ENCODE data around the gene MRPS30. TPM values are rescaled to one million over a fixed set of nuclear protein-coding genes. Genes with fewer than 3 reads are reported as not detected.
"Not testable (repeated sequence)": the region's sequence is repeated elsewhere in the genome, so short reads cannot be mapped to it uniquely, and the experiment has no call there.

The MRPS30 gene
- total RNA-seq, 1 experiment from 2014 or later: 47.2 TPM

DNA sequence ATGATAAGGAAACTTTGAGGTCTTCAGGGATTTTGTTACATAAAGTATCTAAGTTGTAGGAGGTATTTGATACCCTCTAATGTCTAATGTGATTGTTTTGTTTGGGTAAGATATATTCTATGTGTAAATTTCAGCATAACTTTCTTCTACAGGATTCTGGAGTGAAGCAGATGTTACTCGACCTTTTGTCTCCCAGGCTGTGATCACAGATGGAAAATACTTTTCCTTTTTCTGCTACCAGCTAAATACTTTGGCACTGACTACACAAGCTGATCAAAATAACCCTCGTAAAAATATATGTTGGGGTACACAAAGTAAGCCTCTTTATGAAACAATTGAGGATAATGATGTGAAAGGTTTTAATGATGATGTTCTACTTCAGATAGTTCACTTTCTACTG is 6.0 kb downstream of the MRPS30 start:
- in situ Hi-C loops (cut with HindIII; ENCODE audit: low pct_unique_long_range_greater_than_20kb, low sequenced_read_pairs): no loop called here
- Histone ChIP-seq H3K36me3 (ENCODE audit: control insufficient read depth, insufficient read depth, low read length) (peaks cover 63% of the 10 kb centered on the region), H3K27me3 (ENCODE audit: control insufficient read depth, insufficient read depth, low read length) (no peaks in the 10 kb centered on the region), H3K9me3 (ENCODE audit: control insufficient read depth, insufficient read depth, low read depth, low read length) (no peaks in the 10 kb centered on the region), H3K4me3 (ENCODE audit: low read depth in 2 of 2, low read length in 2 of 2) (no peak overlapping the region), H3K4me1 (ENCODE audit: control insufficient read depth, insufficient read depth, low read length) (peaks cover 7% of the 10 kb centered on the region; the same call in 1 of the 2 replicates), H3K27ac (ENCODE audit: low read length) (no peak overlapping the region)
- intact Hi-C loops (cut with micrococcal nuclease; ENCODE audit: unreplicated experiment): no loop called here
- CTCF ChIA-PET: interaction anchor here (0.6 kb wide), 1 partner anchor 835 kb away, joined by 3 read pairs; no protein-coding TSS in a partner anchor
- TF ChIP-seq, protein P1, sequence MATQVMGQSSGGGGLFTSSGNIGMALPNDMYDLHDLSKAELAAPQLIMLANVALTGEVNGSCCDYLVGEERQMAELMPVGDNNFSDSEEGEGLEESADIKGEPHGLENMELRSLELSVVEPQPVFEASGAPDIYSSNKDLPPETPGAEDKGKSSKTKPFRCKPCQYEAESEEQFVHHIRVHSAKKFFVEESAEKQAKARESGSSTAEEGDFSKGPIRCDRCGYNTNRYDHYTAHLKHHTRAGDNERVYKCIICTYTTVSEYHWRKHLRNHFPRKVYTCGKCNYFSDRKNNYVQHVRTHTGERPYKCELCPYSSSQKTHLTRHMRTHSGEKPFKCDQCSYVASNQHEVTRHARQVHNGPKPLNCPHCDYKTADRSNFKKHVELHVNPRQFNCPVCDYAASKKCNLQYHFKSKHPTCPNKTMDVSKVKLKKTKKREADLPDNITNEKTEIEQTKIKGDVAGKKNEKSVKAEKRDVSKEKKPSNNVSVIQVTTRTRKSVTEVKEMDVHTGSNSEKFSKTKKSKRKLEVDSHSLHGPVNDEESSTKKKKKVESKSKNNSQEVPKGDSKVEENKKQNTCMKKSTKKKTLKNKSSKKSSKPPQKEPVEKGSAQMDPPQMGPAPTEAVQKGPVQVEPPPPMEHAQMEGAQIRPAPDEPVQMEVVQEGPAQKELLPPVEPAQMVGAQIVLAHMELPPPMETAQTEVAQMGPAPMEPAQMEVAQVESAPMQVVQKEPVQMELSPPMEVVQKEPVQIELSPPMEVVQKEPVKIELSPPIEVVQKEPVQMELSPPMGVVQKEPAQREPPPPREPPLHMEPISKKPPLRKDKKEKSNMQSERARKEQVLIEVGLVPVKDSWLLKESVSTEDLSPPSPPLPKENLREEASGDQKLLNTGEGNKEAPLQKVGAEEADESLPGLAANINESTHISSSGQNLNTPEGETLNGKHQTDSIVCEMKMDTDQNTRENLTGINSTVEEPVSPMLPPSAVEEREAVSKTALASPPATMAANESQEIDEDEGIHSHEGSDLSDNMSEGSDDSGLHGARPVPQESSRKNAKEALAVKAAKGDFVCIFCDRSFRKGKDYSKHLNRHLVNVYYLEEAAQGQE (IDR thresholded peaks at IDR 0.05; ENCODE audit: insufficient read depth in 1 of 2, low read depth in 2 of 2, low read length in 1 of 2): no peak
- POLR2A ChIA-PET: no interaction called here
- ATAC-seq (no peak), DNase-seq (ENCODE audit: low read depth, low spot score) (no peak)
- BruUV-seq (replicated peaks): no TSS peak

DNA sequence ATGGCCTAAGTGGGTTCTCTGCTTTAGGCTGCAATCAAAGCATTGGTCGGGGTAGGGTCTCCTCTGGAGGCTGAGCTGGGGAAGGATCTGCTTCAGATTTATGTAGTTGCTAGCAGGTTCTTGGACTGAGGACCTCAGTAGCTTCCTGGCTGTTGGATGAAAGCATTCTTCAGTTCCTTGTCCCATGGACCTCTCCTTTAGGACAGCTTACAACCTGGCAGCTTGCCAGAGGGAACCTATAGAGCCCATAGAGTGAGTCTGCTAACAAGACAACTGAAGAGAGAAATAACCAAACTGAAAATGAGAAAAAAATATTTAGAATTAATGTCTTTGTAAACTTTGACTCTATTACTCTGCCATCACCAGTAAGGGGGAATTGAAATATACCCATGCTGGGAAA is 12.4 kb downstream of the MRPS30 start:
- Histone ChIP-seq H3K4me1 (ENCODE audit: control insufficient read depth, insufficient read depth, low read length) (no peaks in the 10 kb centered on the region), H3K4me3 (ENCODE audit: low read depth in 2 of 2, low read length in 2 of 2) (no peak overlapping the region), H3K9me3 (ENCODE audit: control insufficient read depth, insufficient read depth, low read depth, low read length) (no peaks in the 10 kb centered on the region), H3K36me3 (ENCODE audit: control insufficient read depth, insufficient read depth, low read length) (peaks cover 19% of the 10 kb centered on the region), H3K27ac (ENCODE audit: low read length) (no peak overlapping the region), H3K27me3 (ENCODE audit: control insufficient read depth, insufficient read depth, low read length) (no peaks in the 10 kb centered on the region)
- BruUV-seq (replicated peaks): no TSS peak
- ATAC-seq (no peak), DNase-seq (ENCODE audit: low read depth, low spot score) (no peak)
- intact Hi-C loops (cut with micrococcal nuclease; ENCODE audit: unreplicated experiment) (no loop called here), in situ Hi-C loops (cut with HindIII; ENCODE audit: low pct_unique_long_range_greater_than_20kb, low sequenced_read_pairs) (no loop called here)
- POLR2A ChIA-PET: no interaction called here
- TF ChIP-seq SIN3A (IDR thresholded peaks at IDR 0.05; ENCODE audit: borderline replicate concordance, insufficient read depth, low read depth, low read length) (no peak), TCF7L2 (IDR thresholded peaks at IDR 0.05; ENCODE audit: low read depth, low read length) (no peak), POLR2AphosphoS5 (IDR thresholded peaks at IDR 0.05; ENCODE audit: low read depth, low read length) (no peak)
- TF ChIP-seq, protein P2, sequence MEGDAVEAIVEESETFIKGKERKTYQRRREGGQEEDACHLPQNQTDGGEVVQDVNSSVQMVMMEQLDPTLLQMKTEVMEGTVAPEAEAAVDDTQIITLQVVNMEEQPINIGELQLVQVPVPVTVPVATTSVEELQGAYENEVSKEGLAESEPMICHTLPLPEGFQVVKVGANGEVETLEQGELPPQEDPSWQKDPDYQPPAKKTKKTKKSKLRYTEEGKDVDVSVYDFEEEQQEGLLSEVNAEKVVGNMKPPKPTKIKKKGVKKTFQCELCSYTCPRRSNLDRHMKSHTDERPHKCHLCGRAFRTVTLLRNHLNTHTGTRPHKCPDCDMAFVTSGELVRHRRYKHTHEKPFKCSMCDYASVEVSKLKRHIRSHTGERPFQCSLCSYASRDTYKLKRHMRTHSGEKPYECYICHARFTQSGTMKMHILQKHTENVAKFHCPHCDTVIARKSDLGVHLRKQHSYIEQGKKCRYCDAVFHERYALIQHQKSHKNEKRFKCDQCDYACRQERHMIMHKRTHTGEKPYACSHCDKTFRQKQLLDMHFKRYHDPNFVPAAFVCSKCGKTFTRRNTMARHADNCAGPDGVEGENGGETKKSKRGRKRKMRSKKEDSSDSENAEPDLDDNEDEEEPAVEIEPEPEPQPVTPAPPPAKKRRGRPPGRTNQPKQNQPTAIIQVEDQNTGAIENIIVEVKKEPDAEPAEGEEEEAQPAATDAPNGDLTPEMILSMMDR (IDR thresholded peaks at IDR 0.05): no peak
- TF ChIP-seq, protein P1 (IDR thresholded peaks at IDR 0.05; ENCODE audit: insufficient read depth in 1 of 2, low read depth in 2 of 2, low read length in 1 of 2): no peak
- CTCF ChIA-PET: no interaction called here

DNA sequence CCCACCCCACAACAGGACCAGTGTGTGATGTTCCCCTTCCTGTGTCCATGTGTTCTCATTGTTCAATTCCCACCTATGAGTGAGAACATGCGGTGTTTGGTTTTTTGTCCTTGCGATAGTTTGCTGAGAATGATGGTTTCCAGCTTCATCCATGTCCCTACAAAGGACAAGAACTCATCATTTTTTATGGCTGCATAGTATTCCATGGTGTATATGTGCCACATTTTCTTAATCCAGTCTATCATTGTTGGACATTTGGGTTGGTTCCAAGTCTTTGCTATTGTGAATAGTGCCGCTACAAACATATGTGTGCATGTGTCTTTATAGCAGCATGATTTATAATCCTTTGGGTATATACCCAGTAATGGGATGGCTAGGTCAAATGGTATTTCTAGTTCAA is 15.9 kb downstream of the MRPS30 start:
- BruUV-seq (replicated peaks); CTCF ChIA-PET; H3K4me1 ChIP-seq (ENCODE audit: control insufficient read depth, insufficient read depth, low read length); in situ Hi-C loops (cut with HindIII; ENCODE audit: low pct_unique_long_range_greater_than_20kb, low sequenced_read_pairs); H3K36me3 ChIP-seq (ENCODE audit: control insufficient read depth, insufficient read depth, low read length); intact Hi-C loops (cut with micrococcal nuclease; ENCODE audit: unreplicated experiment); H3K4me3 ChIP-seq (ENCODE audit: low read depth in 2 of 2, low read length in 2 of 2); H3K27ac ChIP-seq (ENCODE audit: low read length); H3K9me3 ChIP-seq (ENCODE audit: control insufficient read depth, insufficient read depth, low read depth, low read length); POLR2A ChIA-PET; ATAC-seq; H3K27me3 ChIP-seq (ENCODE audit: control insufficient read depth, insufficient read depth, low read length); DNase-seq (ENCODE audit: low read depth, low spot score): not testable (repeated sequence)
